ENCODE results near the gene EPB41L4B. TPM values are rescaled to one million over a fixed set of nuclear protein-coding genes. Genes with fewer than 3 reads are reported as not detected.

EPB41L4B gene
- total RNA-seq, 1 donor from 2014 or later: 3.7 TPM

- no peak for DNase-seq
Measured at GRCh38 chr9:109198736-109199382, 122.0 kb downstream of the EPB41L4B start.

- no peak for DNase-seq
Measured at GRCh38 chr9:109193974-109194556, 126.8 kb downstream of the EPB41L4B start.

- no peak for DNase-seq
Measured at GRCh38 chr9:109192732-109193361, 128.0 kb downstream of the EPB41L4B start.

- DNase-seq: no peak
Measured at GRCh38 chr9:109191746-109192145, 129.1 kb downstream of the EPB41L4B start.

GRCh38 chr9:109190151-109190550, 130.7 kb downstream of the EPB41L4B start:
- no peak for DNase-seq

GRCh38 chr9:109186857-109187520, 133.9 kb downstream of the EPB41L4B start:
- no peak for DNase-seq

- no peak for DNase-seq
Measured at GRCh38 chr9:109182940-109183798, 137.7 kb downstream of the EPB41L4B start.

GRCh38 chr9:109182550-109182939, 138.3 kb downstream of the EPB41L4B start:
- DNase-seq: no peak

- DNase-seq: no peak
Measured at GRCh38 chr9:109181284-109181683, 139.6 kb downstream of the EPB41L4B start.

GRCh38 chr9:109179801-109180523, 140.9 kb downstream of the EPB41L4B start:
- DNase-seq: peak; percentile 18

GRCh38 chr9:109176963-109177362, 143.9 kb downstream of the EPB41L4B start:
- DNase-seq: no peak

GRCh38 chr9:109176386-109176785, 144.5 kb downstream of the EPB41L4B start:
- no peak for DNase-seq

- no peak for DNase-seq
Measured at GRCh38 chr9:109172935-109173334, 147.9 kb downstream of the EPB41L4B start.

GRCh38 chr9:109171926-109172325, 148.9 kb downstream of the EPB41L4B start:
- DNase-seq: no peak

GRCh38 chr9:109168170-109168569, 152.7 kb downstream of the EPB41L4B start:
- no peak for DNase-seq

GRCh38 chr9:109167716-109168115, 153.1 kb downstream of the EPB41L4B start:
- DNase-seq: no peak

GRCh38 chr9:109166771-109167601, 153.9 kb downstream of the EPB41L4B start, which contains the start of gene FRRS1L:
Gene FRRS1L (minus strand): TSS chr9:109167249. CDS start chr9:109167138, 111 bp downstream.
- peak; percentile 55 for DNase-seq

- no peak for DNase-seq
Measured at GRCh38 chr9:109166171-109166770, 154.6 kb downstream of the EPB41L4B start.

- DNase-seq: no peak
Measured at GRCh38 chr9:109164042-109164441, 156.8 kb downstream of the EPB41L4B start.

- no peak for DNase-seq
Measured at GRCh38 chr9:109163194-109163593, 157.7 kb downstream of the EPB41L4B start.
